ENCODE results near the gene ADGRG1.

Gene ADGRG1

DNA sequence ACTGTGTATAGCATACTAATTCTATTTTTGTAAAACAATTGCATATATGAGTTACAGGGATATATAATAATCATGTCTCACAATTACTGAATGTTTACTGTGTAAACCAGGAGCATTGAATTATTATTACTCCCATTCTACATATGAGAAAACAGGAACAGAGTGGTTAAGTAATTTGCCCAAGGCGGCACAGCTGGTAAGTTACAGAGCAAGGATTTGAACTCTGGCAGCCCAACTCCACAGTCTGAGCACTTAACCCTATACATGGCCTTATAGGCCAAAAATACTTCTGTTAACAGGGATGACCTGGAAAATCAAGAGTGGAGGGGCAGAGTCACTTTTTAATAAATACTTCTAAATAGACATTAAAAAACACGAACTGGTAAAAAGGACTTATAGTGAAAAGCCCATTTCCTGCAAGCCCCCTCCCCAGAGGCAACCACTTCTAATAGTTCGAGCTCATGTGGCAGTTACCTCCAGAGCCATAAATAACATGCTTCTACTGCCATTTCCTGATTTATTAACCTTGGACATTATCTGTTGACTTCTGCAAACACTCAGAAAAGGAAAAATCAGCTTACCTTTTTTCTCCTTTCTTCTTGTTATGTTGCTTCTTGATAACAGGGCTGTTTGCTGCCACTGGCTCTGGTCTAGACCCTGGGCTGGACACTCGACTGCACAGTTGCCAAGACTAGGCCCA, 22.1 kb upstream of the ADGRG1 start:
- no peak for DNase-seq (ENCODE audit: low read depth in 2 of 3, low spot score in 2 of 3)

DNA sequence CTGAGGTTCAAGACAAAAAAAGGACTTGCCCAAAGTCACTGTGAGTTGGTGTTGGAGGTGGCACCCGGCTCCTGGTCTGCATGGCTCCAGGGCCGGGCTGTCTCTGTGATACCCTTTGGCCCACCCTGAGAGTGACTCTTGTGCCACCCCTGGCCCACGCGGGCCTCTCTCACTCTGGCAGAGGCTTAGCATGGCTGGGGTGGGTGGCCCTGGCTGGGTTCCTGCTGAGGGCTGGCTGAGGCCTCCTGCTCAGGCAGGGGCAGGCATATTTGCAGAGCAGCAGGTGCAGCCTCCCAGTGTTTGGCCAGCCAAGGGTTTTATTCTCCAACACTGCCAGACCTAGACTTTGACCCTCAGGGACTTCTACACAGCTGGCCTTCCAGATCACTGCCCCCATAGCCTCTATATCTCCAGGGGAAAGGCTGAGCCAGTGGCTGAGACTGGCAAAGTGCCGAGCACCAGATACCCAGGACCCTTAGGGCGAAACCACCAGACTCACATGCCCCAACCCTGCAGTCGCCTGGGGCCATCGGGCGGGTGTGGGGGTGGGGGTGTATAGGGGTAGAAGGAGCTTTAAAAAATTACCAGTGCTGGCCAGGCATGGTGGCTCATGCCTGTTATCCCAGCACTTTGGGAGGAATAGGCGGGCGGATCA, 21.5 kb upstream of the ADGRG1 start:
- DNase-seq (ENCODE audit: low read depth in 2 of 3, low spot score in 2 of 3) = no peak

DNA sequence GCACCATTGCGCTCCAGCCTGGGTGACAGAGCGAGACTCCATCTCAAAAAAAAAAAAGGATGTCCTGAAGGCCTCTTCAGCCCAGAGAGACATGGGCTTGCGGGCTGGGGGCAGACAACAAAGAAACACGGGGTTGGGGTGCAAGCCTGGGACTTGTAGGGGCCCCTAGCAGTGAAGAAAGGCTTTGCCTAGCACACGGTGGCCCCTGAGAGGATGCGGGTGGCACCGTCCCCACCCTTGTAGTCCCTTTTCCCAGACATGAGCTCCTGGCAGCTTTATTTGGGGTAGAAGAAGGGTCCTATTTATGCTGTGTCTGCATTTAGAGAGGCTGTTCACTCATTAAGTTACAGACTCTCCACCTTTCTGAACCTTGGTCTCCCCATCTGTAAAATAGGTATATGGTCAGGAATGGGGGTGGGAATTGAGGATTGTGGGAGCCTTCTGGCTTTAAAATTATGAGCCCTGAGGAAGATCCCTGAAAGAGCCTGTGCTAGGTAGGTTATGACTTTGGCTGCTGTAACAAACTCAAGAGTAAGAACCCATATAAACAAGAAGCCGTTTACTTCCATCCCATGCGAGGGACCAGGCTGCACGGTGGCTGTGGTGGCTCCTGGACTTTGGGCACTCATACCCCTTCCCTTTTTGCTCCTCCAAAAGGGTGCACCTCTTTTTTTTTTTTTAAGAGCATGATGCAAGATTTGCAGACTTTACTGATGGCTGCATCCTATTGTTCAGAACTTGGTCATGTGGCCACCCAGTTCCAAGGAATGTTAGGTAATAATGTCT, 20.6 kb upstream of the ADGRG1 start:
- no peak for DNase-seq (ENCODE audit: low read depth in 2 of 3, low spot score in 2 of 3)

DNA sequence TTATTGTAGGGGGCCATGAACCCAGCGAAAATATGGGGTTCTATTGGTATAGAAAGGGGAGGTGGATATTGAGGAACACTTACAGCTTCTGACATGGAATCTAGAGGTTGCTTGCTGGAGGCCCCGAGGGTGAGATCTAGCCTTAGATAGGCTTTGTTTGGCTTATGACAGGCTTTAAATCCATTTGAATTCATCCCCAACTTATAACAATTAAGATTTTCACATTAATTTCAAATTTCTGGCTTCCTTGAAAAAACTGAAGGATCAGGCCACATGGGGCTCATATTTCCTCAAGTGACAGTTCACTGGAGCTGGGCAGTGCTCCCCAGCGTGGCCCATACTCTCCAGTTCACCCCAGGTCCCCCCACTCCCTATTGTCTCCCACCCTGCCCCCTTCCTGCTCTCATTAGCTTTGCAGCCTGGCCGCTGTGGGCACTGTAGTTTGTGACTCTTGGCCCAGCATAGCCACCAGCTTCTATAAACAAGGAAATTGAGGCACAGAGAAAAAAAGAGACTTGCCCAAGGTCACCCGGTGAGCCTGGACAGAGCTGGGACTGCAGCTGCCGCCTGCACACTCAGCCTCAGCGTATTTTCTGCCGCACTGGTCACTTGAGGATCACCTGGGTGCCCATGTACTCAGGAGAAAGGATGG, 19.8 kb upstream of the ADGRG1 start:
- DNase-seq (ENCODE audit: low read depth in 2 of 3, low spot score in 2 of 3) = no peak

DNA sequence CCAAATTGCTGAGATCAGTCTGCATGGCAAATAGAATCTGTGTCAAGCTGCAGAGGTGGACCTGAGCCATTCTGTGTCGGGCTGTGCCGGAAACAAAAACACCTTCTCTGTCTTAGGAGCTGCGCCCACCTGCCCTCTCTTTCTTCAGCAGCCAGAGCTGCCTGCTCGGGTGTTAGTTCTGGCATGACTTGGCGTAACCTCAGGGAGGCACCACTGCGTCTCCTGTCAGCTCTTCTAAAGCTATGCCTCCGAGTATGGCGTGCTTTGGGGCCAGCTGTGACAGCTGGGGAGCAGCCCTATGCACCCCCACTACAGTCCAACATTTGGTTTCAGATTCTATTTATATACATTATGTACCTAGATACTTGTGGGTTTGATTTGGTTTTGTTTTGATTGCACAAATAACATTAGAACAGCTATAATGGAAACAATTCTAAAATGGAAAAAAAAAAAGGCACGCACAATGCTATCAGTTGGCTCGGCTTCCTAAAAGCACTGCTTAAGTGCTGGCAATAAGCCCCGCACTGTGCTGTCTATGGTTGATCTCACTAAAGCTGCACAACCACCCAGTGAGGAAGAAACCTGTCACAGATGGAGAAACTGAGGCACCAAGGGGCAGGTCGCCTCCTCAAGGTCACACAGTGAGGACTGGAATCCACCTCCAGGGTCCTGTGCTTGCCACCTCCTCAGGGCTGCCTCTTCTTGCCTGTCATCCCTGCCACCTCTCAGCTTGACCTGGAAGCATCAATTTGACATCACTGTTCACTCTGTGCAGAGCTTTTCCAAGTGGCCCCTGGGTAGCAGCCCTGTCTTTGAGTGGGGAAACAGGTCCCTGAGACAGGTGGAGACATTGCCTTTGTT, 18.7 kb upstream of the ADGRG1 start:
- peak in 2 of 3 experiments; percentile 43 to 65 for DNase-seq (ENCODE audit: low read depth in 2 of 3, low spot score in 2 of 3)

DNA sequence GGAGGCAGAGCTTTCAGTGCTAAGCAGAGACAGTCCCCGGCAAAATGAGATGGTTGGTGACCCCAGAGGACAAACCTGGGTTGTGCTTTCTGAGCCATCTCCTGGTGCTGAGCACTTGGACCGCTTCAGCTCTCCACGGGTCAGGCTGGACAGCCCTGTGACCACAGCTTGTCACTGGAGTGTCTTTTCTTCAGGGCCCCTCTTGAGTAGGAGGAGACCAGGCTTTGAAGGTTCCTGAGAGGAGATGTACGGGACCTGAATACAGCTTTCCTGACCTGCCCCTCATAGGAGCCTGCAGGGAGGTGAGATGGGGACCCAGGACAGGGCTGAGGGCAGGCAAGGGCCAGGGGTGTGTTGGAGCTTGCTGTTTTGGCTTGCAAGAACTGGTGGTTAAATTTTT, 17.8 kb upstream of the ADGRG1 start:
- no peak for DNase-seq (ENCODE audit: low read depth in 2 of 3, low spot score in 2 of 3)

DNA sequence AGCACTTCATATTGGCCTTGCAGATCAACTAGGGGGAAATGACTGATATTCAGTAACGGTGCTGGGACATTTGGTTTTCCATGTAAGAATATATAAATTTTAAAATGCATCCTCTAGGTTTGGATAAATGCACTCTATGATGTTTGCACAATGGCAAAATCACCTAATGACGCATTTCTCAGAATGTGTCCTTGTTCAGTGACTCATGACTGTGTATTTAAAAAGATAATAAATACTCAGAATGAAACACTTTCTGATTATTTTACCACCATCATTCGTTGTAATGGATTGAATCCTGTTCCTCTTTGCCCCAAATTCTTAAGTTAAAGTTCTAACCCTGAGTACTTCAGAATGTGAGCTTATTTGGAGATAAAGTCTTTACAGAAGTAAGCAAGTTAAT, 17.2 kb upstream of the ADGRG1 start:
- DNase-seq (ENCODE audit: low read depth in 2 of 3, low spot score in 2 of 3) = no peak

DNA sequence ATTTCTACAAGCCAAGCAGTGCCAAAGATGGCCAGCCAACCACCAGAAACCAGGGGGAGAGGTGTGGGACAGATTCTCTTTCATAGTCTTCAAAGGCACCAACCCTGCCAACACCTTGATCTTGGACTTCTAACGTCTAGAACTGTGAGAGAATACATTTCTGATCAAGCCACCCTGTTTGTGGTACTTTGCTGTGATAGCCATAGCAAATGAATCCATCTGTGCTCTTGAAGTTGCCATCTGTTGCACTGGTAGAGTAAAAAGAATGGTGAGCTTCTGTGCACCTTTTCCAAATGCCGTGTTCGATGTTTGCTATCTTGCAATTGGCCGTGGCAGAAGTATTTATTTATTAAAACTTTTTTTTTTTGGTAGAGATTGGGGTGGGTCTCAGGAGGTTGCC, 16.7 kb upstream of the ADGRG1 start:
- no peak for DNase-seq (ENCODE audit: low read depth in 2 of 3, low spot score in 2 of 3)

DNA sequence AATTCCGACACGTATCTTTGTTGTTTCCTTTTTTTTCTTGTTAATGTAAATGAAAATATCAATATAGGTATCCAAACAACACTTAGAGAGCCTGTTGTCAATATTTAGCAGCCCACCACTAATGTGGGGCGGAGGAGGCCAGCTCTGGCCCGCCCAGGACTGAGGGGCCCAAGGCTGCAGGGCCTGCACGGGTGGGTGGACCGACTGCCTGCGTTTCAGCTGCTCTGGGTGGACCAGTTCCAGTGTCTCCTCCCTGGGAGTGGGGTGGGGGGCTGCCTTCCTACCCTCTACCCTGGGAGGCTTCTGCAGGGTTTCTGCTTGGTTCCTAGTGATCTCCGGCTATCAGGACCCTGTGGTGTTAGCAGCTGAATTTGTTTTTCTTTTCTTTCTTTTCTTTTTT, 15.9 kb upstream of the ADGRG1 start:
- no peak for DNase-seq (ENCODE audit: low read depth in 2 of 3, low spot score in 2 of 3)

DNA sequence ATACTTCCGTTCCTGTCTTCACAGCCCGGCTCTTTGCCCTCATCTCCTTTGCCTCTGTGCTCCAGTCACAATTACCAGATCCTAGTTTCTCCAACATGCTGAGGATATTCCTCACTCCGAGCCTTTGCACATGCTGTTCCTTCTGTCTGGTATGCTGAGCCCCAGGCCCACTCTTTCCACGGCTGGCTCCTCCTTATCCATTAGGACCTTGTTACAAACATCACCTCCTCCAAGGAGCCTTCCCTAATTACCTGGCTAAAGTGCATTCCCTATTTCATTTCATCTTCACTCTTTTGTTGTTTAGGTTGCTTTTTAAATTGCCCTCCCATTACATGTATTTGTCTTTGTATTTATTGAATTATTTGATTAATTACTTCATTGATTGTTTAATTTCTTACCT, 14.9 kb upstream of the ADGRG1 start:
- no peak for DNase-seq (ENCODE audit: low read depth in 2 of 3, low spot score in 2 of 3)

DNA sequence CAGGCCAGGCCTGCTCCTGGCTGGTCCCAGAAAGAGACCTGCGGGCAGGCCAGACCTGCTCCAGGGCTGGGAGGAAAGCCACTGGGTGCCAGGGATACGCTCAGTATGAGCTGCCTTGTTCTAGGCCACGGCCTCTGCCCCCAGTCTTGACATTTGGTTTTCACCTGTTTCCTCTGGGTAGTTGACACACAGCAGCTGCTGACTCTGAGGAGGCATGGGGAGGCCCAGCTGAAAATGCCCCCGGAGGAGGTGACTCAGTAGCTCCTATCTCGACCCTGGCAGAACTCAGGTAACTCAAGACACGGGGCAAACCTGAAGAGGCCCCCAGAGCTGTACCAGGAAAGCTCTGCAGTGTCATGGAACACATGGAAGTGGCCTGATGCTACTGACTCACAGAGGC, 13.9 kb upstream of the ADGRG1 start:
- DNase-seq (ENCODE audit: low read depth in 2 of 3, low spot score in 2 of 3) = peak in 2 of 3 experiments; percentile 37 to 51

DNA sequence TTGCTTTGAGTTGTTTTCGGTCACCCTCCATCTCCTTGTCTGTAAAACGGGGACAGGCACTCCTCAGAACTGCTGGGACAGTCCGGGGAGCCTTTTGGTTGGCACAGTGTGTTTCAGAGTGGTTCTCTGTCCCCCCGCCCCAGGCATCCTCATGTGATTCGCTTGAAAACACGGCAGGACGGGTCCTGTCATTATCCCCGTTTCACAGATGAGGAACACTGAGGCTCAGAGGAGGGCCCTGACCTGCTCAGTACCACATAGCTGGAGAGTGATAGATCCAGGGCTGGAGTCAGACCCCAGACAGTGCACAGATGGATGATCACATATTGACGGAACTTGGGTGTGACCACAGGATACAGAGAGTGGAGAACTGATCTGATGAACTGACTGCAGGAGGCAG, 13.5 kb upstream of the ADGRG1 start:
- DNase-seq (ENCODE audit: low read depth in 2 of 3, low spot score in 2 of 3) = no peak

DNA sequence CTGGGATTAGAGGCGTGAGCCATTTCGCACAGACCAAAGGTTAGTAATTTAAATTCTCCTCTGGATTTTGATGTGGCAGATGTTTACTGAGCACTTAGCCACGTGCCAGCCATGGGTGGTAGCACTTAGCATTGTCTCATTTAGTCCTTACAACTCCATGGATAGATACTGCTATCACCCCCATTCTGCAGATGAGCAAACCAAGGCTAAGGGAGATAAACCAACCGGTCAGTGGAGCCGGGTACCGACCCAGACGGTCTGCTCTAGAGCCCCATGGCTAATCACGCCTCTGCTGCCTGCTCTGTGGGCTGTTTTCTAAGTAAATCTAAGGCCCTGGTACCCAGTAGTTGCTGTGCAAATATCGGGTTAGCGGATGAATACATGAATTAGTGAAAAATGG, 12.6 kb upstream of the ADGRG1 start:
- DNase-seq (ENCODE audit: low read depth in 2 of 3, low spot score in 2 of 3) = no peak

DNA sequence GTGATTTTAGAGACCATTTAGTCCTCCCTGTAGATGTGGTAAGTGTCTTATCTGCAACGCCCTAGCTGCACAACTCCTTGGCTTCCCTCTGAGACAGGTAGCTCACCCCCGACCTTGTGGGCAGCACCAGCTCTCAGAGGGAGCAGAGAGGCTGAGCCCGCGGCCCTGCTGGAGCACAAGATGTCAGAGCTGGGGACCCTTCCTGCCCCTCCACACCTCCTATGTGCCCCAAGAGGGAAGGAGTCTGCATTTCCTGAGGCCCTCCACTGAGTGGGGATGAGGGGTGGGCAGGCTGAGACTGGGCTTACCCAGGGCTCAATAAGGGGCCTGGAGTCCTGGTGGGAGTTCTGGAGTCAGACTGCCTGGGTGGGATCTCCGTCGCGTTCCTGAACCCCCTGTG, 12.2 kb upstream of the ADGRG1 start:
- DNase-seq (ENCODE audit: low read depth in 2 of 3, low spot score in 2 of 3) = no peak

DNA sequence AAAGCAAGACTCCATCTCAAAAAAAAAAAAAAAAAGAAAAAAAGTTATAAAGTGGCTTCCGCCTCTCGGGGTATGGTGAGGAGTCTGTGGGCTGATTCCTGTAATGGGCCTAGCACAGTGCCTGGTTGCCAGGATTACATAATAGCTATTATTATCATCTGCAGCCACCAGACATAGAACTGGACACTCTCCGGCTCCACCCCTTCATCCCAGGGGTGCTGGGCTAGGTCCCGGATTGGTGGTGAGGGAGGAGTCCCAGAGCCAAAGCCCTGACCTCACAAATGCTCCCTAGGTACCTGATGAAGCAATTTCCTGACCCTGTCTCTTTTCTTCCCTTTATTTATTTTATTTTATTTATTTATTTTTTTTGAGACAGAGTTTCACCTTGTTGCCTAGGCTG, 11.6 kb upstream of the ADGRG1 start:
- no peak for DNase-seq (ENCODE audit: low read depth in 2 of 3, low spot score in 2 of 3)

DNA sequence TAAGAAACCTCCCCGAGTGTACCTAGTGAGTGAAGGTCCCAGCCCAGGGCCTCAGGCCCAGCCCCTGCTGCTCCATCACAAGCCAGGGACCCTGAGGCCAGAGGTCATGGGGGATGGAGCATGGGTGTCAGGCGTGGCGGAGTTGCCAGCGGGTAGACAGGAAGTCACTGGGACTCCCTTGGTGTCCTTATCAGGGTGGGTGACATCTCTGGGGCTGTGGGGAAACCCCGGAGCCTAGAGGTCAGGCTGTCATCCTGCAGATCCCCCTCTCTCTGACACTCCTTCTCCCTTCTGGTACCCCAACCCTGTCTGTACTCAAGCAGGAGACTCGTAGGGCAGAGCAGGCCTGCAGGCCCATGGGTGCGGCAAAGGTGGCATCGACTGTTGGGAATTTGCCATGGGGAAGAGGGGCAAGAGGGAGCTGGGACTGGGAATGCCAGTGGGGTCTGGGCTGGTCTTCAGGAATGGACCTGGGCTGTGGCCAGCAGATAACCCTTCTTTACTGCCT, 10.8 kb upstream of the ADGRG1 start:
- no peak for DNase-seq (ENCODE audit: low read depth in 2 of 3, low spot score in 2 of 3)

DNA sequence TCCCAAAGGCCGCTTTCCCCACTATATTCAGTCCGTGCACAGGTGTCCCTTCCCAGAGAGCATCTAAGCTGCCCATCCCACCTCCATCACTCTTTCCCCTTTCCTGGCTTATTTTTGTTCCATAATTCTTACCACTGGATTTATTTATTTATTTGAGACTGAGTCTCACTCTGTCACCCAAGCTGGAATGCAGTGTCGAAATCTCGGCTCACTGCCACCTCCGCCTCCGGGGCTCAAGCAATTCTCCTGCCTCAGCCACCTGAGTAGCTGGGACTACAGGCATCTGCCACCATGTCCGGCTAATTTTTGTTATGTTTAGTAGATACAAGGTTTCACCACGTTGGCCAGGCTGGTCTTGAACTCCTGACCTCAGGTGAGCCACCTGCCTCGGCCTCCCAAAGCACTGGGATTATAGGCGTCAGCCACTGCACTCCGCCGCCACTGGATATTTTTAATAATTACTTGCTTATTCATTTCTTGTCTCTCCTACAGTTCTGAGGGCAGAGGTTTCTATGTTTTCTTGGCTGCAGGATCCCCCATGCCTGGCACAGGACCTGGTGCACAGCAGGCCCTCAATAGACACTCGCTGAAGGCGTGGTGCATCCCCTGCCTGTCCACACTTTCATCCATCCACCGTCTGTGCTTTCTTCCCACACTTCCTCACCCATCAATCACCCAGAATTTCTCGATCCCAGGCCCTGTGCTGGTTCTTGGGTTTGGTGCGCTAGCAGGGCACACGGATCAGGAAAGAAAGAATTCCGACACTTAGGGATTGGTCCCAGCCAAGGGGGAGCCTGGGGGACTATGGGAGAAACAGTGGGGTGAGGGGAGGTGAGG, 9.9 kb upstream of the ADGRG1 start:
- no peak for DNase-seq (ENCODE audit: low read depth in 2 of 3, low spot score in 2 of 3)

DNA sequence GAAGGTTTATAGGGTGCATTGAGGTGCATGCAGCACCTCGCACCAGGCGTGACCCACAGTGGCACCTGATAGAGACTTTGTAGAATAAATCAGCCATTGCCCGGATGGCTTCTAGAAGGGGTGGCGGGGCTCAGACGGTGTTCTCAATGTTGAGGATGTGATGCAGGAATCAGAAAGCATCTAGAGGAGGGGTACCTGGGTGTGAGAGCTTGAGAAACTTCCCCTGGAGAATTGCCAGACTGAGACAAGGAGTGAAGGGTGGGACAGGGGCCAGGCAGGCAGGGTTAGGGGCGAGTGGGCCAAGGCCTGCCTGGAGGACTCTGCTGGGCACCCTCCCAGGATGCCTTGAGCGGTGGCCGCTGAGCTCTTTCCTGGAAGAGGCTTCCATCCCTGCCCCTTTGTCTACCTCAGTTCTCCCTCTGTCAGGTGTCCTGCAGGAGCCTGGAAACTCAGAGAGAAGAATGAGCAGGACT, 9.3 kb upstream of the ADGRG1 start:
- no peak for DNase-seq (ENCODE audit: low read depth in 2 of 3, low spot score in 2 of 3)

DNA sequence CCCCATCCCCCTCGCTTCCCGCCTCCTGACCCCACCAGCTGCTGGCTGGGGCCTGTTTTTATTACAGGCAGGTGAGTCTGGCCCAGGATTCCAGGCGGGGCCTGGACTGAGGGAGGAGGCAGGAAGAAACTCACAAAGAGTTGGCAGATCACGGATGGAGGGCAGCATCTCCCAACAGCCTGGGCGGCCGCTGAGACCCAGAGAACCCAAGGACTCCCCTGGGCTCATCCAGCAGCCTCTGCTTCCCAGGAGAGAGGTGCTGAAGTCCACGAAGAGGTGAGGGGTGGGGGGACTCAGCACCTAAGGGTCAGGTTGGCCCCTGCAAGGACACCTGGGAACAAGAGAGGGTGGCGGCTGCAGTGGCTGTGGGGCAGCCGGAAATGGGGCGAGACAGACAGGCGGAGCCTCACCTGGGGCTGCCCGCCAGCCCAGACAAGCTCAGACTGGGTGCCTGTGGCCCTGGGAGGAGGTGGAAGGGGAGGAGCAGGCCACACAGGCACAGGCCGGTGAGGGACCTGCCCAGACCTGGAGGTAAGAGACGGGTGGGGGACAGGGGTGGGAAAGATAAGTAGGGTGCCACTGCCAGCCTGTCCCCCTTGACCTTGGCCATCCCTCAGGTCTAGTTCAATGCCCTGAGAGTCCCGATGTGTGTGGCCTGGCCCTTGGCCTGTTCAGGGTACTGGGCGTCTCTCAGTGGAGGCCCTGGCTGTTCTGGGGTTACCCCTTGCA, 8.7 kb upstream of the ADGRG1 start:
- no peak for DNase-seq (ENCODE audit: low read depth in 2 of 3, low spot score in 2 of 3)
